Activated CD8-positive, alpha-beta memory T cell treated with anti-CD3 and anti-CD28 coated beads for 36 hours (primary cell): ENCODE results near the gene PLCG2. TPM values are rescaled to one million over a fixed set of nuclear protein-coding genes. Genes with fewer than 3 reads are reported as not detected.
"Not testable (repeated sequence)": the region's sequence is repeated elsewhere in the genome, so short reads cannot be mapped to it uniquely, and the experiment has no call there.

Experiments used
- CTCF ChIA-PET: fragments of 350-600 bp; sonication (Branson Sonifier 250); formaldehyde crosslinking; loops from one replicate; lab custom pipeline; 2021; ENCODE audit warnings: antibody characterized with exemption; lab: Charles Lee
- POLR2A ChIA-PET: fragments of 350-600 bp; sonication (Branson Sonifier 250); formaldehyde crosslinking; loops from one replicate; lab custom pipeline; 2021; ENCODE audit warnings: antibody characterized with exemption; lab: Charles Lee
- total RNA-seq, 2 experiments: library from RNA; stranded (reverse); gene quantifications; one replicate each; pipeline ENCODE4 v1.2.3, GENCODE V29; 2021

Gene PLCG2
- total RNA-seq, 2 experiments from 2014 or later, result 16.6 to 18.2 TPM

GRCh38 chr16:81780350-81780749 lies 1.3 kb downstream of the PLCG2 start:
- POLR2A ChIA-PET, result interaction anchor here (0.6 kb wide), 1 partner anchor 30 kb away, joined by 3 read pairs; no protein-coding TSS in a partner anchor

GRCh38 chr16:81782236-81782635 lies 3.1 kb downstream of the PLCG2 start:
- CTCF ChIA-PET, result no interaction called here
- POLR2A ChIA-PET, result no interaction called here

More at GRCh38 chr16:81780350-81780749, 1.3 kb downstream of the PLCG2 start:
- CTCF ChIA-PET, result interaction anchor here (1.4 to 2.6 kb wide), 2 partner anchors 8 to 93 kb away, joined by 4 to 15 read pairs; no protein-coding TSS in a partner anchor

- CTCF ChIA-PET, result interaction anchor here (1.3 kb wide), 1 partner anchor 17 kb away, joined by 4 read pairs; no protein-coding TSS in a partner anchor
- POLR2A ChIA-PET, result no interaction called here
Observed at GRCh38 chr16:81784072-81784795, 5.1 kb downstream of the PLCG2 start.

- ChIA-PET CTCF (no interaction called here), POLR2A (no interaction called here)
Observed at GRCh38 chr16:81785138-81785924, 6.2 kb downstream of the PLCG2 start.

- ChIA-PET CTCF (no interaction called here), POLR2A (no interaction called here)
Observed at GRCh38 chr16:81786321-81786720, 7.2 kb downstream of the PLCG2 start.

GRCh38 chr16:81786868-81787267 lies 7.8 kb downstream of the PLCG2 start:
- POLR2A ChIA-PET, result no interaction called here
- CTCF ChIA-PET, result no interaction called here

- ChIA-PET POLR2A (no interaction called here), CTCF (interaction anchor here (1.6 kb wide), 1 partner anchor 8 kb away, joined by 4 read pairs; the partner anchor contains the start of gene PLCG2)
Observed at GRCh38 chr16:81787659-81788058, 8.6 kb downstream of the PLCG2 start.

GRCh38 chr16:81790277-81790676 lies 11.2 kb downstream of the PLCG2 start:
- CTCF ChIA-PET, result no interaction called here
- POLR2A ChIA-PET, result no interaction called here

GRCh38 chr16:81790830-81791435 lies 11.8 kb downstream of the PLCG2 start:
- ChIA-PET CTCF (no interaction called here), POLR2A (no interaction called here)

GRCh38 chr16:81792828-81793227 lies 13.7 kb downstream of the PLCG2 start:
- POLR2A ChIA-PET, result no interaction called here
- CTCF ChIA-PET, result no interaction called here

GRCh38 chr16:81795193-81795592 lies 16.1 kb downstream of the PLCG2 start:
- CTCF ChIA-PET, result no interaction called here

GRCh38 chr16:81796035-81796434 lies 16.9 kb downstream of the PLCG2 start:
- ChIA-PET POLR2A (no interaction called here), CTCF (no interaction called here)

More at GRCh38 chr16:81795193-81795592, 16.1 kb downstream of the PLCG2 start:
- POLR2A ChIA-PET, result no interaction called here

- CTCF ChIA-PET, result no interaction called here
- POLR2A ChIA-PET, result no interaction called here
Observed at GRCh38 chr16:81796583-81797346, 17.7 kb downstream of the PLCG2 start.

GRCh38 chr16:81797443-81797842 lies 18.4 kb downstream of the PLCG2 start:
- POLR2A ChIA-PET, result no interaction called here
- CTCF ChIA-PET, result interaction anchor here (1.3 kb wide), 1 partner anchor 78 kb away, joined by 3 read pairs; no protein-coding TSS in a partner anchor

- ChIA-PET CTCF (interaction anchor here (1.0 to 1.7 kb wide), 5 partner anchors 11 to 77 kb away, joined by 3 to 7 read pairs (median 4); no protein-coding TSS in a partner anchor), POLR2A (interaction anchor here (0.9 kb wide), 2 partner anchors 12 to 20 kb away, joined by 5 to 7 read pairs; no protein-coding TSS in a partner anchor)
Observed at GRCh38 chr16:81798311-81799137, 19.4 kb downstream of the PLCG2 start.

- POLR2A ChIA-PET, result interaction anchor here (0.9 kb wide), 1 partner anchor 11 kb away, joined by 5 read pairs; no protein-coding TSS in a partner anchor
- CTCF ChIA-PET, result interaction anchor here (0.7 to 1.7 kb wide), 4 partner anchors 18 to 375 kb away, joined by 4 to 7 read pairs (median 4); no protein-coding TSS in a partner anchor
Observed at GRCh38 chr16:81799138-81799504, 20.0 kb downstream of the PLCG2 start.

- CTCF ChIA-PET, result interaction anchor here (0.6 to 0.8 kb wide), 2 partner anchors 18 to 596 kb away, joined by 4 to 5 read pairs; no protein-coding TSS in a partner anchor
- POLR2A ChIA-PET, result not testable (repeated sequence)
Observed at GRCh38 chr16:81801724-81802123, 22.6 kb downstream of the PLCG2 start.

- CTCF ChIA-PET, result no interaction called here
Observed at GRCh38 chr16:81803332-81803731, 24.2 kb downstream of the PLCG2 start.

More at GRCh38 chr16:81803332-81803731, 24.2 kb downstream of the PLCG2 start:
- POLR2A ChIA-PET, result no interaction called here
